ENCODE results near the gene KCNJ18.
"Not testable (repeated sequence)": the region's sequence is repeated elsewhere in the genome, so short reads cannot be mapped to it uniquely, and the experiment has no call there.

The KCNJ18 gene

DNA sequence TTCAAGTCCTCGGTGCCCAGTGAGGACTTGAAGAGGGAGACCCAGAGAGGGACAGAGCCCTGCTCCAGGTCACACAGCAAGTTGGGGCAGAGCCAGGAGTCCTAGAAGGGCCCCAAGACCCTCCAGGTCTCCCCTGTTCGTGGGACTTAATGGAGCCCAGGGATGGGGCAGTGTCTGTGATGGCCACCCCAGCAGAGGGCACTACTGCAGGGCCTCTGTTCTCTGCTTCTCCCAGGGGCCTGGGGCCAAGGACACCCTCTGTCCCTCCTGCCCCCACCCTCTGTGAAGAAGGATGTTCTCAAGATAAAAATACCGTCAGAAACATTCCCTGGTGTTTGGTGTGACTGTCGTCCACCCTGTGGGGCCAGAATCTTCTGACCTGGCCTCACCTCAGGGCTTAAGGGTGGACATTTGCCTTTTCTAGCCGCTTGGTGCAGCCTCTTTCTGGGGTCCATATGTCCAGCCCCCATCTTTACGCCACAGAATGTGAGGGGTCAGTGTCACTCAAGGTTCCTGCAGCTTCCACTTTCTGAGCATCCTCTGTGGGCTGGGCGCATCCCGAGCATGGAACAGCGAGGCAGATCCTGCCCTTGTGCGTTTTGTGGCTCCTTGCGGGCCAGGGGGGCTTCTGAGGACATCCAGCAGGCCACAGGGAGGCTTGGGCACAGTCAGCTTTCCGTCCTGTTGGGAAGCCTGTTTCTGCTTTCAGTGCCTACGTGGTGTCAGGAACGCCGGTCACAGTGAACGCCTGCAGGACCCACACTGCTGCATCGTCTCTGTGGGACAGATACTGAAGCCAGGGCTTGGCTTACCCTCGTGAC, at the start of gene KCNJ18:
Gene KCNJ18 (plus strand): TSS at position 641 of the 821 bp plus-strand sequence. CDS start 10,264 bp downstream, outside the sequence.
- DNase-seq (ENCODE audit: low read depth in 2 of 2), result not testable (repeated sequence)

GRCh38 chr17:21648125-21648524, 44.2 kb upstream of the KCNJ18 start:
- DNase-seq (ENCODE audit: low read depth in 2 of 2), result not testable (repeated sequence)

- DNase-seq (ENCODE audit: low read depth in 2 of 2), result not testable (repeated sequence)
These were observed 42.3 kb upstream of the KCNJ18 start for GRCh38 chr17:21650043-21650442.

DNA sequence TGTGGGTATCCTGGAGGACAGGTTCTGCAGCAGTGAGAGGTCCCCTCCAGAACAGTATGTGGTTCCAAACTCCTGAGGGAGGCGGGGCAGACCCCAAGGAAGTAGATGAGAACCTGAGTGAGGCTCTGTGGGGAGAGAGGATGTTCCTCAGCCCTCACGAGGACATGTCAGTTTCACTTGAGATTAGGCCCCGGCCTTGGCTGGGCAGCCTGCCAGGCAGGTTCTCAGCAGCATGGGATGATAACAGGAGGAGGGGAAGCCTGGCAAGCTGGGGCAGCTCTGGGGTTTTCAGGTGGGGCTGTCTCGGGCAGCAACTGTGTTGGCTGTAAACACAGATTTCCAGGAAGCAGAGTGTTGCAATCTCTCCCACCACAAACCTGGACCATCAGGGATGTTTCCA, 40.3 kb upstream of the KCNJ18 start:
- DNase-seq (ENCODE audit: low read depth in 2 of 2), result not testable (repeated sequence)

DNA sequence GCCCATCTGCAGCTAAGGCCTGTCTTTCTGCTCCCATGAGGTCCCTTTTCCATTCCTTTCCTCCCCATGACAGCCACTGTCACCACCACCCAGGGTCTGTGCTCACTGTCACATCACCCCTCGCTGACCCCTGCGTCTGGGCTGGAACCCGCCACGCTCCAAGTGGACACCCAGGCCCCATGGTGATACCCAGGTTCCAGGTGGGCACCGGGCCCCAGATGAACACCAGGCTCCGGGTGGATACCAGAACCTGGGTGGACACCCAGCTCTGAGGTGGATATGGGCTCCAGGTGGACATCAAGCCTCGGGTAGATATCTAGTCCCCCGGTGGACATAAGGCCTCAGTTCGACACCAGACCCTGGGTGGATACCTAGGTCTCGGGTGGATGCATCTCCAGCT, 39.1 kb upstream of the KCNJ18 start:
- not testable (repeated sequence) for DNase-seq (ENCODE audit: low read depth in 2 of 2)

GRCh38 chr17:21656518-21657309, 35.6 kb upstream of the KCNJ18 start:
- not testable (repeated sequence) for DNase-seq (ENCODE audit: low read depth in 2 of 2)

DNA sequence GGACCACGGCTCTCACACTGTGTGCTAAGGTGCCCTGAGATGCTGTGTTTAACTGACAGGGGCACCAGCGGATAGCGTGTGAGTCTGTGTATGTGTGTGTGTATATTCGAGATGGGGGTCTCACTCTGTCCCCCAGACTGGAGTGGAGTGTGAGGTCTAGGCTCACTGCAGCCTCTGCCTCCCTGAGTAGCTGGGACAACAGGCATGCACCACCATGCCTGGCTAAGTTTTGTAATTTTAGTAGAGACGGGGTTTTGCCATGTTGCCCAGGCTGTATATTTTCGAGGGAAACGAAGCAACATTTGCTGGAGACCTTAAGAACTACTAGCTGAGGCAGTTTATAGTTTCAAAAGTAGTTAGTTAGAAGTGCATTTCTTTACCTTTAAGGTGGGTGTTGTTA, 32.7 kb upstream of the KCNJ18 start:
- not testable (repeated sequence) for DNase-seq (ENCODE audit: low read depth in 2 of 2)

DNA sequence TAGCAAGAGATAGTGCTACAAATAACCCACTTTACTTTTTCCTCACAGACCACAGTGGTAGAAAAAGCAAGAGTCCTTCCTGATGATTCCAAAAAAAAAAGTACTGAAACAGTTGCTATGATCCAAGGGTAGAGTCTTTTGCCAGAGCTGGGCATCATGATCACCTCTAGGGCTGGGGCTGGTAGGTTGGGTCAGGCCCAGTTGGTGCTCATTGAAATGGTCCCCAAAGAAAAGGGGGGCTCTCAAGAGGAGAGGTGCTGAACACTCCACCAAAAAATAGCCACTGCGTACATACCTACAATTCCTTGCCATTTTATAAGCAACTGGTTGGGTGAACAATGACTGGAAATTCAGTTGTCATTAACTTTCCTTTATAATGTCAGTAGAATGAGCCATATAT, 30.9 kb upstream of the KCNJ18 start:
- DNase-seq (ENCODE audit: low read depth in 2 of 2), result not testable (repeated sequence)

GRCh38 chr17:21663166-21663565, 29.2 kb upstream of the KCNJ18 start:
- not testable (repeated sequence) for DNase-seq (ENCODE audit: low read depth in 2 of 2)

- not testable (repeated sequence) for DNase-seq (ENCODE audit: low read depth in 2 of 2)
These were observed 28.5 kb upstream of the KCNJ18 start for GRCh38 chr17:21663614-21664474.

DNA sequence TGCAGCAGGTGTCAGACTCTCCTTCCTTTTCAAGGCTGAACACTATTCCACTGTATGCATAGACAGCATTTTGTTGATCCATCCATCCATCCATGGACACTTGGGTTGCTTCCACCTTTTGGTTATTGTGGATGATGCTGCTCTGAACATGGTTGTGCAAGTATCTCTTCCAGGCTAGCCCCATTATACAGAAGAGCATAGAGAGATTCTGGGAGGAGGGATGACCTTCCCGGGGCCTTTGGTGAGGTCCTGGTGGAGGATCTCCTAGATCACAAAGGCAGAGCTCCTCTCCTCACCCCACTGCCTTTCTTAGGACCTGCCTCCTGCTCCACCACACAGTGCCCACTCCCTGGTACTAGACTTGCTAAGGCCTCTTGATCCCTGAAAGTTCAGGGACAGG, 27.2 kb upstream of the KCNJ18 start:
- not testable (repeated sequence) for DNase-seq (ENCODE audit: low read depth in 2 of 2)

GRCh38 chr17:21665935-21666493, 26.3 kb upstream of the KCNJ18 start:
- DNase-seq (ENCODE audit: low read depth in 2 of 2), result not testable (repeated sequence)

DNA sequence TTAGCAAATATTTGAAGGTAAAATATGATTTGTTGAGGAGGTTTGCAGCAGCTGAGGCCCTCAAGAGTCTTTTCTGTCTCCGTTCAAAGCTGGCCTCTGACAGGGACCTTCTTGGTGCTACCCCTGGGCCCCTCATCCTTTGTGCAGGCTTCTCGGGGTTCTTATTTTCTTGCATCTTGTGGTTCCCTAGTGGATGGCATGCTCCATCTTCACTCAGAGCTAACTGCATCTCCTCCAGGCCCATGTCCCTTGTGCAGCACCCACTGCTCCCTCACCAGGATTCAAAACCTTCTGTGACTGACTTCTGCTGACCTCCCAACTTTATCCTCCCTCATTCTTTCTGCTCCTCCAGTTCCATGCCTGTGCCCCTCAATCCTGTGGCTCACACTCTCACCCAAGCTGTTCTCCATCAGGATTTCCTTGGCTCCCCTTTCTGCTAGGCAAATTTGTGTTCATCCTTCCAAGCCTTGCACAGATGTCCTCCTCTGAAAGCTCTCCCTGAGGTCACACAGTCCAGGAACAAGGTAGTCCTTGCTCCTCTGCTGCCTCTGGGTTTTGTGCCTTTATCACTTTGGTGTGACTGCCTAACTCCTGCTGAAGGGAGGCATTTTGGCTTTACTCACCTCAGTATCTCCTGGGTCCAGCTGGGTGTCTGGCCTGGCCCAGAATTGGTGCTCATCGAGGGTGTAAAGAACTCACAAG, 25.5 kb upstream of the KCNJ18 start:
- not testable (repeated sequence) for DNase-seq (ENCODE audit: low read depth in 2 of 2)

- not testable (repeated sequence) for DNase-seq (ENCODE audit: low read depth in 2 of 2)
These were observed 24.8 kb upstream of the KCNJ18 start for GRCh38 chr17:21667413-21668117.

DNA sequence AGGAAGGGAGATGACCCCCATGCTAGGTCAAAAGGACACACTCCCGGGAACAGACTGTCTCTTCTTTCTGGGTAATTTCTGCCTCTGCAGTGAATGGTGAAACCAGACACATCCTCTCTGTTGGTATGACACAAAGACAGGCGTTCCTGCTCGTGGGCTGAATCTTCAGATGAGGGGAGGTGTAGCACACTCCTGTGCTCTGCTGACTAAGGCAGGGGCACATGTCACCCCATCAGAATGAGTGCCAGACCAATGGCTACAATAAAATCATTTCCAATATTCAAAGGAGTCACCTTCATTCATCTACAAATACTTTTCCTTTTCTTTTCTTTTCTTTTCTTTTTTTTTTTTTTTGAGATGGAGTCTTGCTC, 24.2 kb upstream of the KCNJ18 start:
- DNase-seq (ENCODE audit: low read depth in 2 of 2), result not testable (repeated sequence)

DNA sequence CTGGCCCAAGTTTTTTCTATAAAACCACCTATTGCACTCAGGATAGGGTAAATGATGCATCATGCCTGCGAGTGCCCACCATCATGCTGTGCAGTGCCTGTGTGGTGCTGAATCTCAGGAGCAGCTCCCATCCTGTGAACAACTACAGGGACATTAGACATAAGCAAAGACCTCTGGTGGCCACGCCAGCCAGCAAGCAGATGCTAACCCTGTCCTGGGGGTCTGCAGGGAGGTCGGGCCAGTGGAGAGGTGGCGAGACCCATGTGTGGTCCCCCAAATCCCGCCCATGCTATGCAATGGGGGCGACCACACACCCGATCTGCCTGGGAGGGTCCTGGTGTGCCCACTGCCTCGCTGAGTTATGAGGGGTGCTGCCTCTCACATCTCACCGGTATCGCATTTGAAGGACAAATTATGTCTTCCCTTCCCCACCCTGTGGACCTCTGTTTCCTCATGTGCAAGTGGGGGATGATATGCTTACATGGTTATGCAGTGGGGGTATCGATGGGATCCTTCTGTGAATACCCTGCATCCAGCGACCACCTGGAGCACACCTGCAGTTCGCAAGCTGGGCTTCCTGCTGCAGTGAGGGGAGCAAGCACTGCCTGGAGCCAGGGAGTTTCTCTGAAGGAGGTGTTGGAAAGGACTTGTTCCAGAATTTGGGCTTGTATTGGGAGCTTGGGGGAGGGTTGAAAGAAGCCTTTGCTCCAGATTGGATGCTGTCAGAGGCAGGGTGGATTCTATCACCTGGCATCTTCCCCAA, 23.4 kb upstream of the KCNJ18 start:
- DNase-seq (ENCODE audit: low read depth in 2 of 2), result not testable (repeated sequence)

DNA sequence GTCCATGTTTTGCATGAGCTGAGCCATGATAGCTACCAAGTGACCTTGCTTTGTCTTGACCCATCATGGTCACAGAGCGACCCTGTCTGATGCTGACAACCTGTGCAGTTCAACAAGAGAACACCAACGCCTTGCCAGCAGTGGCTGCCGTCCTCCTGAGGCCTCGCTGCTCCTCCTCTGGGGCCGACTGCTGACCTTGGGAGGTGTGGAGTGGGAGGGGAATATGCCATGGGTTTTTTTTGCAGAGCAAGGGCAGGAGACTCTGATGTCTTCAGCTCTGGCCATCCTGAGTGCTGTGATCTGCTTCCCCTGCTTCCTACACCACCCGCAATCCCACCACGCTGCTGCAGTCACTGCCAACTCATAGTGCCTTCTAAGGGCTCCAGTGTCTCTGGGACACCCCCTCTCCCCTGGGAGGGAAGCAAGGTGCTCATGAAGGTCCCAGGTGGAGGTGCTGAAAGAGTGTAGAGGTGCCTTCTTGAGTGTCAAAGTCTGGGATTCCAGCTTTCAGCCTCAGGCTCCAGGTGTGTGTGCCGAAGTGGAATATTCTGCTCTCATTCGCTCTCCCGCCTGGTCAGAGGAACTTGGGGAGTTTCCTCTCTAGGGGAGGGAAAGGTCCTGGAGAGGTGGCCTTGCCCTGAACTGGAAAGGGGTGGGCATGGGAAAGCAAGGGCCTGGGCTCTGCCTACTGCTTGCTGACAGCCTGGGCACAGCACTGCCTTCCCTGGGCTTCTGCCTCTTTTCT, 22.5 kb upstream of the KCNJ18 start:
- not testable (repeated sequence) for DNase-seq (ENCODE audit: low read depth in 2 of 2)

GRCh38 chr17:21670361-21671155, 21.8 kb upstream of the KCNJ18 start:
- DNase-seq (ENCODE audit: low read depth in 2 of 2), result not testable (repeated sequence)
